Transverse colon (tissue), 4 donors: ENCODE results near the gene IFIT2. TPM values are rescaled to one million over a fixed set of nuclear protein-coding genes. Genes with fewer than 3 reads are reported as not detected.

ENCODE experiments used
- DNase-seq: peaks from one replicate; pipeline ENCODE4 v3.0.0-alpha.2; 2019
- H3K27ac ChIP-seq, 4 donors: fragments of 200-600 bp; sonication (generic); 2 replicates each; pipeline ENCODE4 v1.5.1; 2016 to 2018; ENCODE audit warnings: inconsistent platforms in 4 of 4
- H3K27me3 ChIP-seq: fragments of 200-600 bp; sonication (generic); 2 replicates; pipeline ENCODE4 v1.5.1; 2017; ENCODE audit warnings: inconsistent platforms
- H3K36me3 ChIP-seq, 4 donors: fragments of 200-600 bp; sonication (generic); 2 replicates each; pipeline ENCODE4 v1.5.1; 2017 to 2019; ENCODE audit warnings: inconsistent platforms in 4 of 4
- H3K4me1 ChIP-seq, 4 donors: fragments of 200-600 bp; sonication (generic); 2 replicates each; pipeline ENCODE4 v1.5.1; 2017 to 2020; ENCODE audit warnings: inconsistent platforms in 4 of 4
- H3K4me3 ChIP-seq, 4 donors: fragments of 200-600 bp; sonication (generic); 1 replicate in 1 of 4; 2 replicates in 3 of 4; pipeline versions ENCODE4 v1.5.1 to v1.6.1; 2017 to 2019; ENCODE audit warnings: inconsistent platforms in 4 of 4
- H3K9me3 ChIP-seq, 2 donors: fragments of 200-600 bp; sonication (generic); 2 replicates each; pipeline ENCODE4 v1.5.1; 2017 to 2019; ENCODE audit warnings: inconsistent platforms in 2 of 2
- EP300 ChIP-seq: sonication (generic); formaldehyde crosslinking; IDR thresholded peaks from one replicate; pipeline ENCODE4 v1.6.1; 2017; ENCODE audit warnings: antibody characterized with exemption, low read depth
- POLR2A ChIP-seq: fragments of 450-650 bp; IDR thresholded peaks from one replicate; pipeline ENCODE4 v1.6.1; 2016; ENCODE audit warnings: antibody characterized with exemption, mild to moderate bottlenecking, moderate library complexity
- POLR2AphosphoS5 ChIP-seq, 3 donors: sonication (generic); formaldehyde crosslinking; IDR thresholded peaks; one replicate each; pipeline ENCODE4 v1.6.1; 2016; ENCODE audit warnings: antibody characterized with exemption in 3 of 3
- WGBS, 2 donors: methylation state at CpG; one replicate each; pipeline ENCODE4 v1.1.5; 2018; ENCODE audit warnings: low coverage in 1 of 2; 5-methylcytosine and 5-hydroxymethylcytosine counted together
- in situ Hi-C, 4 donors: fragments of 200-750 bp; cut with MboI; loops; one replicate each; pipeline versions ENCODE4 v1.15.0 to v1.15.1; 2017; ENCODE audit warnings: low sequenced_read_pairs in 3 of 4, low pct_ligation_motif_present in 1 of 4, low pct_unique_long_range_greater_than_20kb in 1 of 4
- intact Hi-C: fragments of 100-400 bp; cut with DNase I; formaldehyde crosslinking; loops from one replicate; pipeline ENCODE4 v1.15.1; 2023; ENCODE audit warnings: low total_unique reads
- total RNA-seq, 4 donors: library from RNA; depleted of rRNA; stranded (reverse); fragments of >200 nt; gene quantifications; one replicate each; pipeline ENCODE4 v1.1.0, GENCODE V29; 2016
- TF ChIP-seq, protein P1 (sequence below), 5 experiments: fragments of 200-600 bp in 3 of 5; fragments of 450-650 bp in 2 of 5; sonication (generic) in 3 of 5; IDR thresholded peaks; 1 replicate in 2 of 5; 2 replicates in 3 of 5; pipeline ENCODE4 v1.5.1; 2016 to 2017; ENCODE audit warnings: antibody characterized with exemption in 5 of 5, inconsistent platforms in 3 of 5, mild to moderate bottlenecking in 2 of 5, moderate library complexity in 1 of 5

Gene IFIT2
- total RNA-seq, 4 donors from 2014 or later: 0.20 to 7.0 (median 2.3) TPM

GRCh38 chr10:89295597-89295996 lies 6.2 kb upstream of the IFIT2 start:
- peak overlapping the region; percentile 66 to 75 (median 72) for H3K27ac ChIP-seq
- no peak for DNase-seq
- no peak overlapping the region for H3K4me3 ChIP-seq
- in situ Hi-C loops: no loop called here
- no peaks in the 10 kb centered on the region for H3K36me3 ChIP-seq
- H3K27me3 ChIP-seq: no peaks in the 10 kb centered on the region
- WGBS, 2 donors: 27 to 40% methylated on average over 1 of the region's 1 CpG
- TF ChIP-seq POLR2AphosphoS5 (IDR thresholded peaks at IDR 0.05): no peak
- TF ChIP-seq, protein P1, sequence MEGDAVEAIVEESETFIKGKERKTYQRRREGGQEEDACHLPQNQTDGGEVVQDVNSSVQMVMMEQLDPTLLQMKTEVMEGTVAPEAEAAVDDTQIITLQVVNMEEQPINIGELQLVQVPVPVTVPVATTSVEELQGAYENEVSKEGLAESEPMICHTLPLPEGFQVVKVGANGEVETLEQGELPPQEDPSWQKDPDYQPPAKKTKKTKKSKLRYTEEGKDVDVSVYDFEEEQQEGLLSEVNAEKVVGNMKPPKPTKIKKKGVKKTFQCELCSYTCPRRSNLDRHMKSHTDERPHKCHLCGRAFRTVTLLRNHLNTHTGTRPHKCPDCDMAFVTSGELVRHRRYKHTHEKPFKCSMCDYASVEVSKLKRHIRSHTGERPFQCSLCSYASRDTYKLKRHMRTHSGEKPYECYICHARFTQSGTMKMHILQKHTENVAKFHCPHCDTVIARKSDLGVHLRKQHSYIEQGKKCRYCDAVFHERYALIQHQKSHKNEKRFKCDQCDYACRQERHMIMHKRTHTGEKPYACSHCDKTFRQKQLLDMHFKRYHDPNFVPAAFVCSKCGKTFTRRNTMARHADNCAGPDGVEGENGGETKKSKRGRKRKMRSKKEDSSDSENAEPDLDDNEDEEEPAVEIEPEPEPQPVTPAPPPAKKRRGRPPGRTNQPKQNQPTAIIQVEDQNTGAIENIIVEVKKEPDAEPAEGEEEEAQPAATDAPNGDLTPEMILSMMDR (IDR thresholded peaks at IDR 0.05): no peak
- intact Hi-C loops: loop anchor here (10.0 kb wide), 1 partner anchor 301 kb away; the partner anchor contains the start of gene FAS
- no peaks in the 10 kb centered on the region for H3K9me3 ChIP-seq
- H3K4me1 ChIP-seq: peaks cover 4 to 19% (median 12%) of the 10 kb centered on the region in 4 donors

GRCh38 chr10:89296220-89296648 lies 5.6 kb upstream of the IFIT2 start:
- Histone ChIP-seq H3K4me3 (no peak overlapping the region), H3K27ac (peak overlapping the region; percentile 66 to 75 (median 72)), H3K4me1 (peaks cover 9 to 24% (median 16%) of the 10 kb centered on the region in 4 donors), H3K9me3 (no peaks in the 10 kb centered on the region), H3K27me3 (no peaks in the 10 kb centered on the region), H3K36me3 (no peaks in the 10 kb centered on the region)
- in situ Hi-C loops: no loop called here
- no peak for TF ChIP-seq POLR2AphosphoS5 (IDR thresholded peaks at IDR 0.05)
- TF ChIP-seq POLR2A: no peak
- TF ChIP-seq, protein P1 (IDR thresholded peaks at IDR 0.05): no peak
- TF ChIP-seq EP300: no peak
- intact Hi-C loops: loop anchor here (10.0 kb wide), 1 partner anchor 301 kb away; the partner anchor contains the start of gene FAS
- 33 to 59% methylated on average over 2 to 5 of the region's 5 CpGs for WGBS, 2 donors
- no peak for DNase-seq

- in situ Hi-C loops: no loop called here
These were observed 4.5 kb upstream of the IFIT2 start for GRCh38 chr10:89297356-89297755.

DNA sequence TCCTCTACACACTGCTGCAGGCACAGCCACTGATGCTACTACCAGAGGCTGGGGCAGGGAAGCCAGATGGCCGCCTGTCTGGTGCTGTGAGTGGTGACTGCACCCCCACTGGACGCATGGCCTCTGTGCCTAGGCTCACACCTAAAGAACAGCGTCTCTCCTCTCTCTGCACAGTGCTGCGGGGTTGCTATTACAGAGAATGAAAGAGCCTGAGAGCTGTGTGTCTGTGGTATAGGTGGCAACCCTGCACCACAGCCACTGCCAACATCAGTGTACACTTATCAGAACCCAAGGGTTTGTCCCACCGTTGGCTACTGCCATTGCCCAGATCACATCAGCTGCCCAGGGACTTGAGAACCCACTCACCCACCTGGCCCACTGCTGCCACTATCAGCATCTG lies 4.1 kb upstream of the IFIT2 start:
- Histone ChIP-seq H3K9me3 (no peaks in the 10 kb centered on the region), H3K4me3 (no peak overlapping the region), H3K4me1 (peaks cover 15 to 34% (median 27%) of the 10 kb centered on the region in 4 donors), H3K27ac (no peak overlapping the region), H3K36me3 (no peaks in the 10 kb centered on the region), H3K27me3 (no peaks in the 10 kb centered on the region)
- DNase-seq: no peak
- in situ Hi-C loops: no loop called here
- intact Hi-C loops: loop anchor here (10.0 kb wide), 1 partner anchor 303 kb away; the partner anchor contains the start of gene FAS
- WGBS, 2 donors: 96% methylated on average over 5 of the region's 5 CpGs; no CpG with 5 or more reads in 1 of the 2 donors
- no peak for TF ChIP-seq EP300
- no peak for TF ChIP-seq POLR2A
- TF ChIP-seq, protein P1 (IDR thresholded peaks at IDR 0.05): no peak
- no peak for TF ChIP-seq POLR2AphosphoS5 (IDR thresholded peaks at IDR 0.05)

More at GRCh38 chr10:89297356-89297755, 4.5 kb upstream of the IFIT2 start:
- no peak for DNase-seq
- Histone ChIP-seq H3K4me3 (no peak overlapping the region), H3K36me3 (no peaks in the 10 kb centered on the region), H3K27me3 (no peaks in the 10 kb centered on the region), H3K9me3 (no peaks in the 10 kb centered on the region), H3K4me1 (peaks cover 11 to 29% (median 23%) of the 10 kb centered on the region in 4 donors), H3K27ac (peak overlapping the region in 1 of 4 donors; percentile 66)
- intact Hi-C loops: loop anchor here (10.0 kb wide), 1 partner anchor 303 kb away; the partner anchor contains the start of gene FAS
- no peak for TF ChIP-seq POLR2A
- TF ChIP-seq, protein P1 (IDR thresholded peaks at IDR 0.05): no peak
- no peak for TF ChIP-seq EP300
- no peak for TF ChIP-seq POLR2AphosphoS5 (IDR thresholded peaks at IDR 0.05)
- WGBS, 2 donors: 100% methylated on average over 4 of the region's 4 CpGs; no CpG with 5 or more reads in 1 of the 2 donors
